Ramos (cell line): ENCODE measurements around the gene TULP4.
"Not testable (repeated sequence)": the region's sequence is repeated elsewhere in the genome, so short reads cannot be mapped to it uniquely, and the experiment has no call there.

Experiments used
- in situ Hi-C: fragments of 300-500 bp; cut with MboI; formaldehyde crosslinking; loops from one replicate; pipeline ENCODE4 v1.14.3; 2022; ENCODE audit warnings: low sequenced_read_pairs; ENCODE audit not compliant: unreplicated experiment

The TULP4 gene

GRCh38 chr6:158512809-158513208, 200.5 kb downstream of the TULP4 start:
- in situ Hi-C loops = loop anchor here (10.0 kb wide), 1 partner anchor 288 kb away; no protein-coding TSS in a partner anchor

GRCh38 chr6:158514176-158514575, 201.9 kb downstream of the TULP4 start:
- in situ Hi-C loops = loop anchor here (10.0 kb wide), 1 partner anchor 289 kb away; no protein-coding TSS in a partner anchor

GRCh38 chr6:158514991-158515390, 202.7 kb downstream of the TULP4 start:
- in situ Hi-C loops = loop anchor here (10.0 kb wide), 1 partner anchor 290 kb away; no protein-coding TSS in a partner anchor

- in situ Hi-C loops = loop anchor here (10.0 kb wide), 1 partner anchor 291 kb away; no protein-coding TSS in a partner anchor
Observed at GRCh38 chr6:158516098-158516497, 203.8 kb downstream of the TULP4 start.

GRCh38 chr6:158517038-158517437, 204.8 kb downstream of the TULP4 start:
- in situ Hi-C loops = loop anchor here (10.0 kb wide), 1 partner anchor 292 kb away; no protein-coding TSS in a partner anchor

- in situ Hi-C loops = loop anchor here (10.0 kb wide), 1 partner anchor 293 kb away; no protein-coding TSS in a partner anchor
Observed at GRCh38 chr6:158517581-158517980, 205.3 kb downstream of the TULP4 start.

- in situ Hi-C loops = loop anchor here (10.0 kb wide), 1 partner anchor 294 kb away; no protein-coding TSS in a partner anchor
Observed at GRCh38 chr6:158518191-158519127, 206.2 kb downstream of the TULP4 start.

GRCh38 chr6:158519300-158519699, 207.0 kb downstream of the TULP4 start:
- in situ Hi-C loops = loop anchor here (10.0 kb wide), 1 partner anchor 294 kb away; no protein-coding TSS in a partner anchor

GRCh38 chr6:158519761-158520160, 207.5 kb downstream of the TULP4 start:
- in situ Hi-C loops = loop anchor here (10.0 kb wide), 1 partner anchor 295 kb away; no protein-coding TSS in a partner anchor

GRCh38 chr6:158520975-158521374, 208.7 kb downstream of the TULP4 start:
- in situ Hi-C loops = not testable (repeated sequence)

- in situ Hi-C loops = no loop called here
Observed at GRCh38 chr6:158521759-158522158, 209.5 kb downstream of the TULP4 start.

GRCh38 chr6:158522616-158523015, 210.4 kb downstream of the TULP4 start:
- in situ Hi-C loops = no loop called here

GRCh38 chr6:158524311-158524710, 212.0 kb downstream of the TULP4 start:
- in situ Hi-C loops = no loop called here

- in situ Hi-C loops = not testable (repeated sequence)
Observed at GRCh38 chr6:158527858-158528257, 215.6 kb downstream of the TULP4 start.

GRCh38 chr6:158528826-158529225, 216.6 kb downstream of the TULP4 start:
- in situ Hi-C loops = no loop called here

- in situ Hi-C loops = no loop called here
Observed at GRCh38 chr6:158529629-158530028, 217.4 kb downstream of the TULP4 start.

- in situ Hi-C loops = no loop called here
Observed at GRCh38 chr6:158531566-158531965, 219.3 kb downstream of the TULP4 start.

- in situ Hi-C loops = no loop called here
Observed at GRCh38 chr6:158531970-158532369, 219.7 kb downstream of the TULP4 start.

- in situ Hi-C loops = no loop called here
Observed at GRCh38 chr6:158536084-158536890, 224.0 kb downstream of the TULP4 start.
